ENCODE data around the gene ASTN1.
"Not testable (repeated sequence)": the region's sequence is repeated elsewhere in the genome, so short reads cannot be mapped to it uniquely, and the experiment has no call there.

Gene ASTN1

GRCh38 chr1:177106614-177107365 is 57.7 kb downstream of the ASTN1 start:
- no peak for DNase-seq (ENCODE audit: low spot score)

DNA sequence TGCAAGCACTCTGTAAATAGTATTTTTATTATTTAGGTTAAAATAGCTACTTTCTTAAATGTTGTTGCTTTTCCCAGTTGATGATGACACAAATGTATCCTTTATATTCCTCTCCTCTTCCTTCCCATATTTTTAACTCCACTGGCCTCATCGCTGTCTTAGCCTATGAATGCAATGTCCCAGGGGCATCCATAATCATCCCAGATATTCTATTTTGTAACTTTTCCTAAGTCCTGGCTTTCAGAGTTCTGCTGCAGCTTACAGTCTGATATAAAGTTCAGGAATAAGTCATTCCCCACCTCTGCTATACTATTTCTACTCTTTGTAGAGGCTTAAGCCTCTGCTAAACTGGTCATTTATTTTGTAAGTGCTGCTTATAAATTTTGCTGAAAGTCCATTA is 58.3 kb downstream of the ASTN1 start:
- DNase-seq (ENCODE audit: low spot score), result no peak

DNA sequence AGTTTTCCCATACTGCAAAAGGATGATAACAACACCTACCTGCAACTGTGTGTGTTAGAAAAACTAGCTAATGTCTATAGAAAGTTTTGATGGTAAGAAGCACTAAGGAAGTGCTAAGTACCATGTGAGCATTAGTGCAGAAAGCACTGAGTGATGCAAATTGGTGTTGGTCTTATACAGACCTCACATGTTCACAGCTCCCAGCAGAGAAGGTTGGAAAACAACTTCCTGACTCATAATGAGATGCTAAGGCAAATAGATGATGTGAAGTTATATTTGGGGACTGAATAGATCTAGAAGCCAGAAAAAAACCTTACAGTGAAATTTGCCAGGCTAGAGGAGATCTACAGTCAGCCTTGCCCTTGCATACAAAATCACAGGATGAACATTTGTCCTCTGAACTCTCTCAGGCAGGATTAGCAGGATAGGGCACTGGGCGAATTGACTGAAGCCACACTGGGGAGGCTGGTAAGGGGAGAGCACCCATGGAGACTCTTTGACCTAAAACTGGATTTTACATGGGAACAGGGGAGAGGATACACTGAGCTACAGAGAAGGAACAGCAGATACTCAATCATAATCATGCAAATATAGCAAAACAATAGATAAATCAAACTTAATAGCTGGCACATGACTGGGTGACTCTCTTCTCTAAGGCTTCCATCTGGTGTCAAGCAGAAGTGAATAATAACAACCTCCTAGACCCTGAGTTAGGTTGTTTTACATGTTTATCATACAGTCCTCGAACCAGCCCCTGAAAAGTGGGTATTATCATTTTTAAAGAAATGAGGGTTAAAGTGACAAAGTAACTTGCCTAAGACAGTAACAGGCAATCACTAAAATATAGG is 61.3 kb downstream of the ASTN1 start:
- DNase-seq (ENCODE audit: low spot score), result no peak

GRCh38 chr1:177092001-177092400 is 72.5 kb downstream of the ASTN1 start:
- no peak for DNase-seq (ENCODE audit: low spot score)

- DNase-seq (ENCODE audit: low spot score), result no peak
These were observed 73.5 kb downstream of the ASTN1 start for GRCh38 chr1:177091040-177091439.

DNA sequence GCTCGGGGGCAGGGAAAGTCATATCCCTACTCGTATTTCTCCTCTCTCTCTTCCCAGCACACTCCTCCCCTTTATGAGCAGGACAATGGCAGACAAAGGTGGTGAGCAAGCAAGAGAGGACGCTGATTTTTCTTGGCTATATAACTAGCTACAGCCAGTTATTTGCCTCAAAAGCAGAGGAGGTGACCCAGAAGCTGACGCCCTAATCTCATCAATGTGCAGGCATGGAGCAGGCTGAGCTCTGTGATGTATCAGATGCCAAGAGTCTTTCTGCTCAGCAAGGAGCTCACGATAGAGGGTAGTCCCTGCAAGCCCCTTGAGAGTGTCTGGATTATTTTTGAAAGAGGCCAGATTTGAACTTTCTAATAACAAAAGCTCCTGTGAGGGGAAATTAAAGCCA is 75.5 kb downstream of the ASTN1 start:
- no peak for DNase-seq (ENCODE audit: low spot score)

- DNase-seq (ENCODE audit: low spot score), result no peak
These were observed 81.4 kb downstream of the ASTN1 start for GRCh38 chr1:177082855-177083693.

DNA sequence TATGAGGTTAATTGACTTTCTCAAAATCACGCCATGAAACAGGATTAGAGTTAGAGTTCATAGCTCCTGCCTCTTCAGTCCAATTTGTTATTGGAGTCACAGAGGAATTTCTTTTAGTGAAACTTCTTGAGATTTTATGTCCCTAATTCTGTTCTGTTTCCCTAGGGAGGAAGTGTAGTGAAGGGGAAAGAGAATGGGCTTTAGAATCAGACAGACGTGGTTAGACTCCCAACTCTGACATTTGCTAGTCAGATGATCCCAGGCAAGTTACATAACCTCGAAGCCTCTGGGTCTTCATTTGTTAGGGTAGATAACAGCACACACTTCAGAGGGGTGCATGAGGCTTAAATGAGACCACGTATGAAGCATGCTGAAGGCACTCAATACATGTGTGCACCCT is 83.9 kb downstream of the ASTN1 start:
- DNase-seq (ENCODE audit: low spot score), result no peak

DNA sequence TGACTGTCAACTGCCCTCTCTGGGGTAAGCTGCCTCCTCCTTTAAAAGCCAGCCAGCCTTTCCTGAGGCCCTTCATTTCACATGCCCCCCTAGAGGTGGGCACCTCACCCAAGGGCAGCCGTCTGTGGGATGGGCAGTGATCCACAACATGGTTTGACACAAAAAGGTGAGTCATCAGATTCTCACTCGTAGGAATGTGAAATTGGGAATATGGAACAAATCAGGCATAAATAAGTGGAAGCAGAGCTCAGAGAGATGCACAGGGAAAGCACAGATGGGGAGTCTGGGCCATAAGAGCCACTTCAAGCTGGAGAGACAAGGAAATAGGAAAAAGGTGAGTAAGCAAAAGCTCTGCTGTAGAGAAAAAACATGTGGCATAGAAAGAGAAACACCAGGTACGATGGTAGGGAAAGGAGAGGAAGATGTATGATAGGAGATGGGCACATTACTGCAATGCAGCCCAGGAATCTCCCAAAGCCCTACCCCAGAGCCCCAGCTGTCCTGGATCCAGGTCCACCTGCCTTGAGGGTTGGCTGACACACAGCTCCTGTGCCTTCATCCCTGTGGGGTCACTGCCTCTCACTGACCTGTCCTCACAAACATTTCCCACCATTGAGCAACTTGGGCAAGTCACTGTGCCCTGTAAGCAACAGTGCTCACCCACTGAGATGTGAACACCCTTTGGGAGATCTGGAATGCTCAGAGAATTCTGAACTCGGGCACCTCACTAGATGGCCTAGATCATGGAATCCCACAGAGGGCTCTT is 86.6 kb downstream of the ASTN1 start:
- DNase-seq (ENCODE audit: low spot score), result no peak

- no peak for DNase-seq (ENCODE audit: low spot score)
These were observed 87.5 kb downstream of the ASTN1 start for GRCh38 chr1:177077006-177077405.

DNA sequence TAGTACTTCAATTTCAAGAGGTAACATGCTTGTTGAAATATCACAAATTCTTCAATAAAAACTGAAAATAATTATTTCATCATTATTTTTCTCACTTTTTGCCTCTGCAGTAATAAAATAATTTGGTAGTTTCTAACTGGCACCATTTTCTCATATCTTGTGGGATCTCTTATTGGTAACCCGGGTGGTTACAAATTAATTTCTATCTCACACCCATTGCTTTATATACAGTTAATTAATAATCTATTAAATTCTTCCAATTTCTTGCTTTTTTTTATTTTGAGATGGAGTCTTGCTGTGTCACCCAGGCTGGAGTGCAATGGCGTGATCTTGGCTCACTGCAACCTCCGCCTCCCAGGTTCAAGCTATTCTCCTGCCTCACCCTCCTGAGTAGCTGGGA is 89.7 kb downstream of the ASTN1 start:
- not testable (repeated sequence) for DNase-seq (ENCODE audit: low spot score)

DNA sequence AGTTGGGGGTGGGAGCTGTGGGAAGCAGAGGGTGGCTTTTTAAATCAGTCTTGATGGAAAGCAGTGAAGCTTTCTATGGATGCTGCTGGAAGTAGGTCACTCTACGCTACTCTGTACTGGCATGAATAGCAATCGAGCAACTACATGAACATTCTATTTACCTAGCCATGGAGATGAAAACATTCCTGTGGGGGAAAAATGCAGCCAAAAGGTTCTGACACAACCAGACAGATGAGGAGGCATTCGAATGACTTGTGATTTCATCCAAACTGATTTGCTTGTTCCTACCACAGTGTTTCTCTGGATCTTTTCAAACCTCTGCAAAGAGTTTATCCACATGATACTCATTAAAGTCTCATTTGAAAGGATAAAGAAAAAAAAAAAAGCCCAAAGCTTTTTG is 95.0 kb downstream of the ASTN1 start:
- DNase-seq (ENCODE audit: low spot score), result no peak

- DNase-seq (ENCODE audit: low spot score), result no peak
These were observed 96.6 kb downstream of the ASTN1 start for GRCh38 chr1:177067752-177068410.

- DNase-seq (ENCODE audit: low spot score), result no peak
These were observed 99.1 kb downstream of the ASTN1 start for GRCh38 chr1:177065430-177065829.

DNA sequence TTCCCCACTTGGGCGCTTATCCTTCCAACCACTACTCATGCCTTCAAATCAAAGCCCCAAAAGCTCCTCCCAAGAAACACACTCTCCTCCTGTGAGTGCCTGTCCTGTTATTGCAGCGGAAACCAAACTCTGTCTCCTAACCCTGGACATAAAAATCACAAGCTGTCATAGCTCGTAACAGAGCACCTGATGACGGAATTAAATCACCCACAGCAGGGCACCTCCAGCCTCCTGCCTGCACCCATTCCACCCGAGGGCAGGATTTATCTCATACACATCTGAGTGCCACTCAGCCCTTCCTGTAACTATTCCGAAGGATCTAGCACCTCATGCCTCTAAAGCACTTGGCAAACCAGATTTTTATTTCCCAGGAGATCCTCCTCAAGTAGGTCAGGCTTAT is 100.9 kb downstream of the ASTN1 start:
- no peak for DNase-seq (ENCODE audit: low spot score)

DNA sequence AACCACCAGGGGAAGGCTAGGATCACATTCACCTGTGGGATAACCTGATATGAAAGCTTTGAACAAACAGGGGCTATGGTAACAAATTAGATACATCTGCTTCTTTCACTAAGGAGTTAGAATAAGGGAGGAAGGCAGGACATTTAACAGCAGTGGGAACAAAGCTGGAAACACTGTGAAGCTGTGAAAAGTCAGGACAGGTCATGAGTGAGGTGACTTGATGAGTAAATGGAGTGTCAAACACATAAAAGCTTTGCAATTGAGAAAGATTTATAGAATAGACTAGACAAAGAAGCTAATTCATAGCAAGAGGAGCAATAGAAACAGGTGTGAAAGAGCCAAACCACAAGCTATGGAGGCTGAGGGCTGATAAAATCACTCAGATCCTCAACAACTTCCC is 110.0 kb downstream of the ASTN1 start:
- no peak for DNase-seq (ENCODE audit: low spot score)

- no peak for DNase-seq (ENCODE audit: low spot score)
These were observed 110.9 kb downstream of the ASTN1 start for GRCh38 chr1:177053648-177054047.

GRCh38 chr1:177048314-177049069 is 116.0 kb downstream of the ASTN1 start:
- DNase-seq (ENCODE audit: low spot score), result no peak

- DNase-seq (ENCODE audit: low spot score), result no peak
These were observed 119.4 kb downstream of the ASTN1 start for GRCh38 chr1:177045151-177045550.

GRCh38 chr1:177044390-177044789 is 120.1 kb downstream of the ASTN1 start:
- no peak for DNase-seq (ENCODE audit: low spot score)
